Tibial nerve (tissue), 4 donors: ENCODE measurements around the gene CAMK1D.

Experiments
- CTCF ChIP-seq, 5 experiments: fragments of 200-600 bp in 3 of 5; fragments of 450-650 bp in 2 of 5; sonication (generic) in 3 of 5; IDR thresholded peaks; one replicate each; pipeline ENCODE4 v1.5.1; 2016 to 2019; ENCODE audit warnings: antibody characterized with exemption in 5 of 5, mild to moderate bottlenecking in 3 of 5, moderate library complexity in 2 of 5
- EP300 ChIP-seq, 2 donors: sonication (generic); formaldehyde crosslinking; IDR thresholded peaks; one replicate each; pipeline ENCODE4 v1.6.1; 2017; ENCODE audit warnings: antibody characterized with exemption in 2 of 2, mild to moderate bottlenecking in 1 of 2
- POLR2A ChIP-seq, 2 donors: fragments of 450-650 bp; IDR thresholded peaks; one replicate each; pipeline ENCODE4 v1.6.1; 2017; ENCODE audit warnings: antibody characterized with exemption in 2 of 2, mild to moderate bottlenecking in 2 of 2, moderate library complexity in 2 of 2

GRCh38 chr10:12849319-12850181 is 500.2 kb downstream of the CAMK1D start:
- TF ChIP-seq CTCF (IDR thresholded peaks at IDR 0.05) (no peak), EP300 (IDR thresholded peaks at IDR 0.05) (no peak), POLR2A (IDR thresholded peaks at IDR 0.05) (no peak)
